Jurkat, Clone E6-1 (cell line): ENCODE measurements around the gene PCDHGC4.

Experiments
- DNase-seq: peaks from one replicate; pipeline ENCODE4 v3.0.0-alpha.2; 2011; ENCODE audit warnings: low read depth, low spot score
- H3K4me3 ChIP-seq: 2 replicates; pipeline ENCODE4 v1.5.1; 2011; ENCODE audit warnings: mild to moderate bottlenecking, low read length, control low read depth, moderate library complexity

The PCDHGC4 gene

GRCh38 chr5:141522301-141522700, 37.5 kb downstream of the PCDHGC4 start:
- DNase-seq: no peak
- no peak overlapping the region for H3K4me3 ChIP-seq

- H3K4me3 ChIP-seq: no peak overlapping the region
Observed at GRCh38 chr5:141523991-141524390, 39.2 kb downstream of the PCDHGC4 start.

GRCh38 chr5:141524604-141525597, 40.1 kb downstream of the PCDHGC4 start:
- H3K4me3 ChIP-seq: no peak overlapping the region
- peak; percentile 12 for DNase-seq

More at GRCh38 chr5:141523991-141524390, 39.2 kb downstream of the PCDHGC4 start:
- no peak for DNase-seq

- no peak overlapping the region for H3K4me3 ChIP-seq
- no peak for DNase-seq
Observed at GRCh38 chr5:141525653-141526052, 40.8 kb downstream of the PCDHGC4 start.

- no peak overlapping the region for H3K4me3 ChIP-seq
- DNase-seq: no peak
Observed at GRCh38 chr5:141527426-141527825, 42.6 kb downstream of the PCDHGC4 start.

- no peak overlapping the region for H3K4me3 ChIP-seq
- no peak for DNase-seq
Observed at GRCh38 chr5:141528291-141528984, 43.6 kb downstream of the PCDHGC4 start.

- DNase-seq: no peak
- H3K4me3 ChIP-seq: no peak overlapping the region
Observed at GRCh38 chr5:141529002-141529401, 44.2 kb downstream of the PCDHGC4 start.

- DNase-seq: no peak
- H3K4me3 ChIP-seq: no peak overlapping the region
Observed at GRCh38 chr5:141529873-141530272, 45.0 kb downstream of the PCDHGC4 start.

GRCh38 chr5:141532726-141533125, 47.9 kb downstream of the PCDHGC4 start:
- no peak overlapping the region for H3K4me3 ChIP-seq
- no peak for DNase-seq

GRCh38 chr5:141533897-141534296, 49.1 kb downstream of the PCDHGC4 start:
- no peak for DNase-seq
- no peak overlapping the region for H3K4me3 ChIP-seq

GRCh38 chr5:141534492-141535213, 49.8 kb downstream of the PCDHGC4 start:
- H3K4me3 ChIP-seq: no peak overlapping the region
- DNase-seq: no peak
